ENCODE data around the gene OR5AP2.
"Not testable (repeated sequence)": the region's sequence is repeated elsewhere in the genome, so short reads cannot be mapped to it uniquely, and the experiment has no call there.

DNA sequence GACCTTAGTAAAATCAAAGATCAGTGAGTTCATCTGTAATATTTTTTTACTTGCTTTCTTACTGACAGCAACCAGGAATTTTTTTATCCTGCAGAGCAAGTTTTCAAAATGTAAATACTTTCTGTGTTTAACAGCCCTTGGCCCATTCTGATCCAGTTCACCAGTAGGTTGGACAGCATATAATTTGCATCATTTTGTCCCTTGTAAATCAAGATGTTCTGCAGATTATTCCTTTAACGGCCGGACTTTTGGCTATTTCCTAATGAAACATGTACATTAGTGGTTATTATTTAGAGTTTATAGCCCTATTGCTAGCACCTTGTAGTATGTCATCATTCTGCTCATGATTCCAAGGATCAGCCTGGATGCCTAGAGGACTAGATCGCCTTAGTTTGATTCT is 48.9 kb upstream of the OR5AP2 start:
- TF ChIP-seq FOS (IDR thresholded peaks at IDR 0.05; ENCODE audit: borderline replicate concordance, insufficient read depth, low read length); POLR2A (IDR thresholded peaks at IDR 0.05; ENCODE audit: low read depth, low read length); GATA2 (IDR thresholded peaks at IDR 0.05; ENCODE audit: insufficient read depth, insufficient read length, low read depth, low read length): not testable (repeated sequence)
- TF ChIP-seq, protein P1, sequence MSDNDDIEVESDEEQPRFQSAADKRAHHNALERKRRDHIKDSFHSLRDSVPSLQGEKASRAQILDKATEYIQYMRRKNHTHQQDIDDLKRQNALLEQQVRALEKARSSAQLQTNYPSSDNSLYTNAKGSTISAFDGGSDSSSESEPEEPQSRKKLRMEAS (IDR thresholded peaks at IDR 0.05; ENCODE audit: insufficient read depth, insufficient read length): not testable (repeated sequence)

Data from endothelial cell of umbilical vein (primary cell).